ENCODE results near the gene NRP1.

NRP1 gene

GRCh38 chr10:33347211-33347610 is 12.7 kb upstream of the NRP1 start:
- DNase-seq: no peak

GRCh38 chr10:33345236-33345635 is 10.8 kb upstream of the NRP1 start:
- no peak for DNase-seq

- DNase-seq: no peak
Observed at GRCh38 chr10:33344676-33345075, 10.2 kb upstream of the NRP1 start.

GRCh38 chr10:33341637-33342036 is 7.2 kb upstream of the NRP1 start:
- no peak for DNase-seq

GRCh38 chr10:33337326-33337957 is 3.0 kb upstream of the NRP1 start:
- no peak for DNase-seq

GRCh38 chr10:33336582-33337325 is 2.3 kb upstream of the NRP1 start:
- DNase-seq: no peak

- DNase-seq: peak; percentile 100
Observed at GRCh38 chr10:33335801-33336581, 1.5 kb upstream of the NRP1 start.

GRCh38 chr10:33335551-33335800 is 1.0 kb upstream of the NRP1 start:
- no peak for DNase-seq

GRCh38 chr10:33334805-33335550 is 511 bp upstream of the NRP1 start:
- DNase-seq: peak; percentile 100

GRCh38 chr10:33333260-33334101 is 986 bp downstream of the NRP1 start:
- no peak for DNase-seq

GRCh38 chr10:33332183-33333065 is 2.0 kb downstream of the NRP1 start:
- no peak for DNase-seq

GRCh38 chr10:33331379-33331694 is 3.1 kb downstream of the NRP1 start:
- no peak for DNase-seq

- peak; percentile 100 for DNase-seq
Observed at GRCh38 chr10:33330543-33331378, 3.7 kb downstream of the NRP1 start.

- no peak for DNase-seq
Observed at GRCh38 chr10:33329178-33329577, 5.3 kb downstream of the NRP1 start.

GRCh38 chr10:33328253-33328652 is 6.2 kb downstream of the NRP1 start:
- DNase-seq: no peak

GRCh38 chr10:33327751-33328150 is 6.7 kb downstream of the NRP1 start:
- DNase-seq: no peak

GRCh38 chr10:33326933-33327332 is 7.5 kb downstream of the NRP1 start:
- DNase-seq: no peak

GRCh38 chr10:33325929-33326328 is 8.5 kb downstream of the NRP1 start:
- no peak for DNase-seq

GRCh38 chr10:33323721-33324120 is 10.7 kb downstream of the NRP1 start:
- DNase-seq: no peak

- DNase-seq: no peak
Observed at GRCh38 chr10:33321516-33321915, 13.0 kb downstream of the NRP1 start.

- DNase-seq: no peak
Observed at GRCh38 chr10:33320288-33320687, 14.2 kb downstream of the NRP1 start.
